Type B pancreatic cell (in vitro differentiated cells): ENCODE data around the gene CASKIN2. TPM values are rescaled to one million over a fixed set of nuclear protein-coding genes. Genes with fewer than 3 reads are reported as not detected.

Experiments
- DNase-seq: peaks from one replicate; pipeline ENCODE4 v3.0.0; 2021; ENCODE audit warnings: mixed read lengths; ENCODE audit not compliant: unreplicated experiment; ENCODE audit errors: extremely low spot score
- H3K27ac Mint-ChIP-seq: 2 replicates; pipeline ENCODE4 v1.8.0; 2021; ENCODE audit warnings: mild to moderate bottlenecking, mixed read lengths
- H3K27me3 Mint-ChIP-seq: 2 replicates; pipeline ENCODE4 v1.8.0; 2021; ENCODE audit warnings: mixed read lengths
- H3K36me3 Mint-ChIP-seq: 2 replicates; pipeline ENCODE4 v1.8.0; 2021; ENCODE audit warnings: mixed read lengths
- H3K4me1 Mint-ChIP-seq: one replicate; pipeline ENCODE4 v1.8.0; 2021; ENCODE audit warnings: mixed read lengths; ENCODE audit not compliant: unreplicated experiment
- H3K4me3 Mint-ChIP-seq: 2 replicates; pipeline ENCODE4 v1.8.0; 2021; ENCODE audit warnings: mild to moderate bottlenecking, mixed read lengths
- H3K9me3 Mint-ChIP-seq: 2 replicates; pipeline ENCODE4 v1.8.0; 2021; ENCODE audit warnings: mixed read lengths
- total RNA-seq: library from RNA; stranded (reverse); gene quantifications from 2 replicates; pipeline ENCODE4 v1.2.1, GENCODE V29; 2021; ENCODE audit warnings: low replicate concordance
- TF ChIP-seq, protein P1 (sequence below): fragments of 200-600 bp; sonication (generic); conservative IDR thresholded peaks from 2 replicates; pipeline ENCODE4 v1.5.0; 2021; ENCODE audit warnings: antibody characterized with exemption, mild to moderate bottlenecking

CASKIN2 gene
- total RNA-seq, 1 donor from 2014 or later: 31.2 TPM

DNA sequence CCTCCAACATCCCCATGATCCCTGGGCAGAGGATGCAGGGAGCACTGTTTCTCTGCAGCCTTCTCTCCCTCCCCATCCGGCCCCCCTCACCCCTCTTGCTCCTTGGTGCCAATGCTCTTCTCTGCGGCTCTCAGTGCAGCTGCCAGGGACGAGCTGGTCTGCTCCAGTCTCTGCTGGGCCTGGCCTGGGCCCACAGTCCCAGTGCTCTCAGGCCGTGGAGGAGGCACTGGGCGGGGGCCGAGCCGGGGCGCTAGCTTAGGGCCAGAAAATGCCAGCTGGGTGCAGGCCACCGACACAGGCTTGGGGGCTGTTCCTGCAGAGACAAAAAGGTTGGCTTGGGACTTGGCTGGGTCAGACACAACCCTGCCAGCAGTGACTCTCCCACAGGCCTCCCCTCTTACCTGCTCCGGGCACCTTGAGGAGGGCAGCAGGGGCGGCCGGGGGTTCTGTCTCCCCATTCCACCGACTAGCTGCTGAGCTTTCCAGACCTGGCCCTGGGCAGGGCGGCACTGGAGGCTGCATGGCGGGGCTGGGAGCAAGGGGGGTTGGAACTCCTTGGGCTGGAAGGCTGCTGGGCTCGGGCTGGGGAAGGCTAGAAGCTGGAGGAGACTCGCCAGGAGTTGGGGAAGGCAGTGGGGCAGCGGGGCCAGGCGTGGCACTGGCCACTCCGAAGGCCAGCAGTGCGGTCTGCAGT, 13.8 kb downstream of the CASKIN2 start:
- no peaks in the 10 kb centered on the region for H3K36me3 Mint-ChIP-seq
- no peak overlapping the region for H3K27ac Mint-ChIP-seq
- H3K27me3 Mint-ChIP-seq: no peaks in the 10 kb centered on the region
- no peak for DNase-seq
- no peak overlapping the region for H3K4me3 Mint-ChIP-seq
- no peaks in the 10 kb centered on the region for H3K4me1 Mint-ChIP-seq
- no peaks in the 10 kb centered on the region for H3K9me3 Mint-ChIP-seq
- TF ChIP-seq, protein P1, sequence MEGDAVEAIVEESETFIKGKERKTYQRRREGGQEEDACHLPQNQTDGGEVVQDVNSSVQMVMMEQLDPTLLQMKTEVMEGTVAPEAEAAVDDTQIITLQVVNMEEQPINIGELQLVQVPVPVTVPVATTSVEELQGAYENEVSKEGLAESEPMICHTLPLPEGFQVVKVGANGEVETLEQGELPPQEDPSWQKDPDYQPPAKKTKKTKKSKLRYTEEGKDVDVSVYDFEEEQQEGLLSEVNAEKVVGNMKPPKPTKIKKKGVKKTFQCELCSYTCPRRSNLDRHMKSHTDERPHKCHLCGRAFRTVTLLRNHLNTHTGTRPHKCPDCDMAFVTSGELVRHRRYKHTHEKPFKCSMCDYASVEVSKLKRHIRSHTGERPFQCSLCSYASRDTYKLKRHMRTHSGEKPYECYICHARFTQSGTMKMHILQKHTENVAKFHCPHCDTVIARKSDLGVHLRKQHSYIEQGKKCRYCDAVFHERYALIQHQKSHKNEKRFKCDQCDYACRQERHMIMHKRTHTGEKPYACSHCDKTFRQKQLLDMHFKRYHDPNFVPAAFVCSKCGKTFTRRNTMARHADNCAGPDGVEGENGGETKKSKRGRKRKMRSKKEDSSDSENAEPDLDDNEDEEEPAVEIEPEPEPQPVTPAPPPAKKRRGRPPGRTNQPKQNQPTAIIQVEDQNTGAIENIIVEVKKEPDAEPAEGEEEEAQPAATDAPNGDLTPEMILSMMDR: no peak

DNA sequence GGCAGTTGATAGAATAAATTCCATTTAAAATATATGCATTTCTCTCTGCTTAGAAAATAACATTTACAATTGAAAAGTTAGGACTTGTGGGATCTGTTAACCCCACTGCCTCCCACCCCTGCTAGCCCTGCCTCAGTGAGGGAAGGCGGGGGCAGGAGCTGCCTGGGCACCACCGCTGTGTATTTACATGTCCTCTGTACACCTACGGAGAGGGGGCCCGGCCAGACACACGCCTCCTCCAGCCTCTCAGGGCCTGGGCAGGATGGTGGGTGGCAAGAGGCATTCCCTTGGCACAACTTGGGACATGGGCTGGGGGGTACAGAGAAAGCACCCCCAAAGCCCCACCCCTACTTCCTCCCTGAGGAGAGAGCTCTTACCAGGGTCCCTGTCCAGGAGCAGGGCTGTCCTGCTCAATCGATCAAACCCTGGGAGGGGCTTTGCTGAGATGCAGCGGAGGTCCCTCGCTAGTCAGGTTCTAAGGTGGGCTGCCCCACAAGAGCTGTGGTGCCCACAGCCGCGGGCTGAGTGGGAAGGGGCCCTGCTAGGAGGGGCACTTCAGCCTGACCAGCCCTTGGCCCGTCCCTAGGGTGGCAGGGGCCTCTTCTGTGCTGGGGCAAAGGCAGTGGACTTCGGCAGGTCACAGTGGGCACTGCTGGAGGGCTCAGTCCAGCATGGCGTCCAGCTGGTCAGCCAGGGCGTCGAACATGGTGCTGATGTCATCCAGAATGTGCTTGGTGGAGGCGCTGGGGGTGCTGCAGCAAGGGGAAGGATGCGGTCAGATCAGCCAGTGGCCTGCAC, 14.7 kb downstream of the CASKIN2 start:
- TF ChIP-seq, protein P1: no peak
- Mint-ChIP-seq H3K36me3 (no peaks in the 10 kb centered on the region), H3K4me1 (no peaks in the 10 kb centered on the region), H3K4me3 (no peak overlapping the region), H3K27ac (no peak overlapping the region), H3K9me3 (no peaks in the 10 kb centered on the region), H3K27me3 (no peaks in the 10 kb centered on the region)
- no peak for DNase-seq

DNA sequence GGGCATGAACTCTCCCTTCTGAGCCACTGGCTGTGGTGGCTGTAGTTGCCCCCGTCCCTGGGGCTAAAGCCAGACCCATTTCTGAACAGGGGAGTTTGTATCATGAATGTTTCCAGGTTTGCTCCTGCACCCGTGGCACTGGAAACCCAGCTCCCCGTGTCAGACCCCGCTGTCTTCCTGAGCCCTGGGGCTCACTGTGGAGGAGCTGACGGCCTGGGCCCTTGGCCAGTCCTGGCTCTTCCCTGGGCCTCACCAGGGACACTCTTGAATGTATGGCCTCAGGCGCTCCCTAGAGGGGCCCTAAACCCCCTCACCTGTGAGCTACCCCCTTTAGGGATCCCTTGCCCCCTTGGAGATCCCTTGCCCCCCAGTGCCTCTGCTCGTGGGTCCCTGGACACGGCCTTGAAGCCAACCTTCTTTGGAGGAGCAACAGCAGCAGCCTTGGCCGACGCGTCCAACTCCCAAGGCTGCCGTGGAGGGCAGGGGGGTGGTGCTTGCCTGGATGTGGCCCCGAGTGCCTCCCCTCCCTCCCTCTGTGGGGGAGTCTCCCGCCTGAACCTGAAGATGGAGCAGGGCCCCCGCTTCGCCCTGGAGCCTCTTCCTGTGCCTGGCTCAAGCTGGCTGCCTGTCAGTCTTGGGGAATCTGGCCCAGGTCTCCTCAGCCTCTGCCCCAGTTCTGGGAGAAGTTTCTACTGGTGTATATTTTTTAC, 15.9 kb downstream of the CASKIN2 start:
- no peaks in the 10 kb centered on the region for H3K27me3 Mint-ChIP-seq
- no peak overlapping the region for H3K27ac Mint-ChIP-seq
- H3K4me3 Mint-ChIP-seq: no peak overlapping the region
- H3K9me3 Mint-ChIP-seq: no peaks in the 10 kb centered on the region
- H3K36me3 Mint-ChIP-seq: no peaks in the 10 kb centered on the region
- no peak for DNase-seq
- TF ChIP-seq, protein P1: no peak
- H3K4me1 Mint-ChIP-seq: no peaks in the 10 kb centered on the region

DNA sequence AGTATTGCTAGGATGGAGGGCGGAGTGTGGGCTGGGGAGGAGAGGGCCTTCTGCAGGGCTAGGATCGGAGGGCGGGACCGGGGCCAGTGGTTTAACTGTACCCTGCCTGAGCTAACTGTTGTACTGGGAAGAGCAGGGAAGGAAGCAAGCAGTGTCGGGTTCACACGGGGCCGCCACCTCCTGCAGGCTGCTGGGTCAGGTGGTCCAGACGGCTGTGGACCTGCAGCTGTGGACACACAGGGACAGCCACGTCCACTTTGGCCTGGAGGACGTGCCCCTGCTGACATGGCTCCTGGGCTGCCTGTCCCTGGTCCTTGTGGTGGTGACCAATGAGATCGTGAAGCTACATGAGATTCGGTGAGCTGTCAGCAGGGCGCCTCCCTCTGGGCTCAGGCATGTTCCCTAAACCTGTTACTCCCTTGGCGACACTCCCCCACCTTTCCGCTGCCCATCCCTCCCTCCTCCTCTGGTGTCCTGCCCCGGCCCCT, 16.6 kb downstream of the CASKIN2 start:
- H3K4me1 Mint-ChIP-seq: no peaks in the 10 kb centered on the region
- no peaks in the 10 kb centered on the region for H3K9me3 Mint-ChIP-seq
- no peaks in the 10 kb centered on the region for H3K36me3 Mint-ChIP-seq
- H3K27me3 Mint-ChIP-seq: no peaks in the 10 kb centered on the region
- DNase-seq: no peak
- TF ChIP-seq, protein P1: no peak
- no peak overlapping the region for H3K4me3 Mint-ChIP-seq
- no peak overlapping the region for H3K27ac Mint-ChIP-seq

DNA sequence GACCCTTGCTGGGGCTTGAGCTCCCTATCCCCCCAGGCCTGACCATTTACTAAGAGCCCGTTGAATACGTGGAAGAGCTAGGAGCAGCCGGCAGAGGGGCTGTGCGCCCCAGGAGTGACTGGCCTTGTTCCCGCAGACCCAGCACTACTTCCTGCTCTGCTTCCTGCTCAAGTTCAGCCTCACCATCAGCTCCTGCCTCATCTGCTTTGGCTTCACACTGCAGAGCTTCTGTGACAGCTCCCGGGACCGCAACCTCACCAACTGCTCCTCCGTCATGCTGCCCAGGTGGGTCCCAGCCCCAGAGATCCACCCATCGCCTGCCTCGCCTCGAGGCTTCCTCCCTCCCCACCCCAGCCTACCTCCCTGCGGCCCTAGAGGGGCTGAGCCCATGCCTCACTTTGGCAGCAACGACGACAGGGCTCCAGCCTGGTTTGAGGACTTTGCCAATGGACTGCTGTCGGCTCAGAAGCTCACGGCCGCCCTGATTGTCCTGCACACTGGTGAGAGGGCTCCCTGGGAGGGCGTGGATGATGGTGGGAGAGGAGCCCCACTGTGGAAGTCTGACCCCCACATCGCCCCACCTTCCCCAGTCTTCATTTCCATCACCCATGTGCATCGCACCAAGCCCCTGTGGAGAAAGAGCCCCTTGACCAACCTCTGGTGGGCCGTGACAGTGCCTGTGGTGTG, 17.2 kb downstream of the CASKIN2 start:
- no peak overlapping the region for H3K4me3 Mint-ChIP-seq
- no peak overlapping the region for H3K27ac Mint-ChIP-seq
- no peaks in the 10 kb centered on the region for H3K9me3 Mint-ChIP-seq
- no peaks in the 10 kb centered on the region for H3K27me3 Mint-ChIP-seq
- TF ChIP-seq, protein P1: no peak
- H3K4me1 Mint-ChIP-seq: no peaks in the 10 kb centered on the region
- no peak for DNase-seq
- H3K36me3 Mint-ChIP-seq: no peaks in the 10 kb centered on the region
